Measurements from ENCODE around the gene ODC1.

The ODC1 gene

GRCh38 chr2:10414591-10414990, 33.5 kb downstream of the ODC1 start:
- no peak for DNase-seq (ENCODE audit: low read depth)

GRCh38 chr2:10413991-10414451, 34.1 kb downstream of the ODC1 start:
- no peak for DNase-seq (ENCODE audit: low read depth)

- no peak for DNase-seq (ENCODE audit: low read depth)
These were observed 34.6 kb downstream of the ODC1 start for GRCh38 chr2:10413503-10413902.

GRCh38 chr2:10412380-10412779, 35.7 kb downstream of the ODC1 start:
- no peak for DNase-seq (ENCODE audit: low read depth)

- DNase-seq (ENCODE audit: low read depth): no peak
These were observed 36.6 kb downstream of the ODC1 start for GRCh38 chr2:10411557-10411956.

- DNase-seq (ENCODE audit: low read depth): no peak
These were observed 37.2 kb downstream of the ODC1 start for GRCh38 chr2:10410823-10411437.

GRCh38 chr2:10410001-10410822, 37.9 kb downstream of the ODC1 start:
- DNase-seq (ENCODE audit: low read depth): no peak

GRCh38 chr2:10408649-10409579, 39.2 kb downstream of the ODC1 start:
- DNase-seq (ENCODE audit: low read depth): peak; percentile 80

GRCh38 chr2:10407841-10408648, 40.1 kb downstream of the ODC1 start:
- peak; percentile 54 for DNase-seq (ENCODE audit: low read depth)

- no peak for DNase-seq (ENCODE audit: low read depth)
These were observed 40.7 kb downstream of the ODC1 start for GRCh38 chr2:10407432-10407831.

GRCh38 chr2:10406491-10407188, 41.5 kb downstream of the ODC1 start:
- no peak for DNase-seq (ENCODE audit: low read depth)

GRCh38 chr2:10406016-10406415, 42.1 kb downstream of the ODC1 start:
- no peak for DNase-seq (ENCODE audit: low read depth)

- no peak for DNase-seq (ENCODE audit: low read depth)
These were observed 42.7 kb downstream of the ODC1 start for GRCh38 chr2:10405448-10405847.

GRCh38 chr2:10404324-10405143, 43.6 kb downstream of the ODC1 start:
- no peak for DNase-seq (ENCODE audit: low read depth)

- DNase-seq (ENCODE audit: low read depth): no peak
These were observed 45.4 kb downstream of the ODC1 start for GRCh38 chr2:10402653-10403215.

GRCh38 chr2:10402062-10402585, 46.0 kb downstream of the ODC1 start:
- DNase-seq (ENCODE audit: low read depth): no peak

- no peak for DNase-seq (ENCODE audit: low read depth)
These were observed 46.9 kb downstream of the ODC1 start for GRCh38 chr2:10400978-10401951.

- DNase-seq (ENCODE audit: low read depth): peak; percentile 14
These were observed 47.6 kb downstream of the ODC1 start for GRCh38 chr2:10400568-10400977.

All from activated T-cell treated with anti-CD3 and anti-CD28 coated beads for 24 hours (primary cell).